Ishikawa (cell line): ENCODE measurements around the gene TBC1D1.

ENCODE experiments used
- CEBPB ChIP-seq: IDR thresholded peaks from 2 replicates; pipeline ENCODE4 v1.6.1; 2012
- CREB1 ChIP-seq: IDR thresholded peaks from 2 replicates; pipeline ENCODE4 v1.6.1; 2012; ENCODE audit warnings: low read depth
- EGR1 ChIP-seq: IDR thresholded peaks from 2 replicates; pipeline ENCODE4 v1.6.1; 2012
- EP300 ChIP-seq: IDR thresholded peaks from 2 replicates; pipeline ENCODE4 v1.6.1; 2012; ENCODE audit warnings: borderline replicate concordance
- FOXM1 ChIP-seq: IDR thresholded peaks from 2 replicates; pipeline ENCODE4 v1.6.1; 2012; ENCODE audit warnings: low read depth, borderline replicate concordance
- MAX ChIP-seq: IDR thresholded peaks from 2 replicates; pipeline ENCODE4 v1.6.1; 2012
- NFIC ChIP-seq: IDR thresholded peaks from 2 replicates; pipeline ENCODE4 v1.6.1; 2012
- RAD21 ChIP-seq: IDR thresholded peaks from 2 replicates; pipeline ENCODE4 v1.6.1; 2012; ENCODE audit warnings: low read depth
- TAF1 ChIP-seq: IDR thresholded peaks from 2 replicates; pipeline ENCODE4 v1.6.1; 2012; ENCODE audit warnings: low read depth, mild to moderate bottlenecking
- TCF12 ChIP-seq: IDR thresholded peaks from 2 replicates; pipeline ENCODE4 v1.6.1; 2012; ENCODE audit warnings: low read depth
- TEAD4 ChIP-seq: IDR thresholded peaks from 2 replicates; pipeline ENCODE4 v1.6.1; 2012
- USF1 ChIP-seq: IDR thresholded peaks from 2 replicates; pipeline ENCODE4 v1.6.1; 2012
- YY1 ChIP-seq: IDR thresholded peaks from 2 replicates; pipeline ENCODE4 v1.6.1; 2012; ENCODE audit warnings: low read depth
- ZBTB7A ChIP-seq: IDR thresholded peaks from 2 replicates; pipeline ENCODE4 v1.6.1; 2012; ENCODE audit warnings: low read depth
- TF ChIP-seq, protein P1 (sequence below): IDR thresholded peaks from 2 replicates; pipeline ENCODE4 v1.6.1; 2012; ENCODE audit warnings: low read depth, mild to moderate bottlenecking

TBC1D1 gene

DNA sequence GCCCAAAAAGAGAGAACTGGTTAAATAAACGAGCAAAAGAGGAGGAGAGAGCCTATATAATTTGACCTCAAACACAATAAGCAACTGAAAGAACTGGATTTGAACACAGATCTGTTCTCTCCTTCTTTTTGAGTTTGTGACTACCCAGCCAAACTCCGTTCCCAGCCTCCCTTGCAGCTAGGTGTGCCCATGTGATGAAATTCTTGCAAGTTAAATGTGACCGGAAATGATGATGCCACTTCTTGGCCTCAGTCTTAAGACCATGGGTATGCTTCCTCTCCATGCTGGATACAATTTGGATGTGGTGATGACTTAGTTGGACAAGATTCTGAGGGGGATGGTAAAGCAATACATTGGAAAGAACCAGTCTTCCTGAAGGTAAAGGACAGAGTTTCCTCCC lies 273.5 kb downstream of the TBC1D1 start:
- TF ChIP-seq EP300 (no peak), CEBPB (no peak), EGR1 (no peak), RAD21 (no peak), CREB1 (no peak), TEAD4 (no peak), FOXM1 (no peak), YY1 (no peak)
- TF ChIP-seq, protein P1, sequence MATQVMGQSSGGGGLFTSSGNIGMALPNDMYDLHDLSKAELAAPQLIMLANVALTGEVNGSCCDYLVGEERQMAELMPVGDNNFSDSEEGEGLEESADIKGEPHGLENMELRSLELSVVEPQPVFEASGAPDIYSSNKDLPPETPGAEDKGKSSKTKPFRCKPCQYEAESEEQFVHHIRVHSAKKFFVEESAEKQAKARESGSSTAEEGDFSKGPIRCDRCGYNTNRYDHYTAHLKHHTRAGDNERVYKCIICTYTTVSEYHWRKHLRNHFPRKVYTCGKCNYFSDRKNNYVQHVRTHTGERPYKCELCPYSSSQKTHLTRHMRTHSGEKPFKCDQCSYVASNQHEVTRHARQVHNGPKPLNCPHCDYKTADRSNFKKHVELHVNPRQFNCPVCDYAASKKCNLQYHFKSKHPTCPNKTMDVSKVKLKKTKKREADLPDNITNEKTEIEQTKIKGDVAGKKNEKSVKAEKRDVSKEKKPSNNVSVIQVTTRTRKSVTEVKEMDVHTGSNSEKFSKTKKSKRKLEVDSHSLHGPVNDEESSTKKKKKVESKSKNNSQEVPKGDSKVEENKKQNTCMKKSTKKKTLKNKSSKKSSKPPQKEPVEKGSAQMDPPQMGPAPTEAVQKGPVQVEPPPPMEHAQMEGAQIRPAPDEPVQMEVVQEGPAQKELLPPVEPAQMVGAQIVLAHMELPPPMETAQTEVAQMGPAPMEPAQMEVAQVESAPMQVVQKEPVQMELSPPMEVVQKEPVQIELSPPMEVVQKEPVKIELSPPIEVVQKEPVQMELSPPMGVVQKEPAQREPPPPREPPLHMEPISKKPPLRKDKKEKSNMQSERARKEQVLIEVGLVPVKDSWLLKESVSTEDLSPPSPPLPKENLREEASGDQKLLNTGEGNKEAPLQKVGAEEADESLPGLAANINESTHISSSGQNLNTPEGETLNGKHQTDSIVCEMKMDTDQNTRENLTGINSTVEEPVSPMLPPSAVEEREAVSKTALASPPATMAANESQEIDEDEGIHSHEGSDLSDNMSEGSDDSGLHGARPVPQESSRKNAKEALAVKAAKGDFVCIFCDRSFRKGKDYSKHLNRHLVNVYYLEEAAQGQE: no peak

GRCh38 chr4:38166082-38166481 lies 275.2 kb downstream of the TBC1D1 start:
- TF ChIP-seq EP300: no peak
- no peak for TF ChIP-seq MAX
- peak; percentile 44; the same call in 1 of the 2 replicates for TF ChIP-seq RAD21
- TF ChIP-seq NFIC: no peak

GRCh38 chr4:38166768-38167167 lies 275.9 kb downstream of the TBC1D1 start:
- TF ChIP-seq USF1 (no peak), EGR1 (no peak), EP300 (no peak), CEBPB (no peak), TAF1 (no peak), TEAD4 (no peak), ZBTB7A (no peak), MAX (no peak), YY1 (no peak), TCF12 (no peak), NFIC (no peak)
- TF ChIP-seq, protein P1: no peak

GRCh38 chr4:38167973-38168372 lies 277.1 kb downstream of the TBC1D1 start:
- no peak for TF ChIP-seq NFIC
- TF ChIP-seq FOXM1: no peak
- TF ChIP-seq, protein P1: no peak
- no peak for TF ChIP-seq YY1
- TF ChIP-seq TEAD4: no peak
- TF ChIP-seq ZBTB7A: no peak
- no peak for TF ChIP-seq TAF1
- TF ChIP-seq CEBPB: no peak
- no peak for TF ChIP-seq CREB1
- no peak for TF ChIP-seq MAX
- TF ChIP-seq TCF12: no peak
- TF ChIP-seq EGR1: no peak
- TF ChIP-seq USF1: no peak
- no peak for TF ChIP-seq EP300
- no peak for TF ChIP-seq RAD21

GRCh38 chr4:38169524-38169923 lies 278.6 kb downstream of the TBC1D1 start:
- TF ChIP-seq CEBPB: peak; percentile 85
- TF ChIP-seq ZBTB7A: no peak
- TF ChIP-seq YY1: no peak
- TF ChIP-seq, protein P1: no peak
- peak; percentile 30; the same call in 1 of the 2 replicates for TF ChIP-seq RAD21
- TF ChIP-seq EGR1: no peak
- TF ChIP-seq TCF12: no peak
- TF ChIP-seq FOXM1: no peak
- TF ChIP-seq MAX: no peak
- no peak for TF ChIP-seq EP300
